K562 (cell line): ENCODE results near the gene ZNF124. TPM values are rescaled to one million over a fixed set of nuclear protein-coding genes. Genes with fewer than 3 reads are reported as not detected.

Experiments used
- CHD7 ChIP-seq: fragments of 200-600 bp; sonication (generic); IDR thresholded peaks from one replicate; pipeline ENCODE4 v1.6.1; 2012; ENCODE audit warnings: mild to moderate bottlenecking, low read depth, low read length, inconsistent platforms
- JUN ChIP-seq, 2 experiments: sonication (generic) in 1 of 2; formaldehyde crosslinking in 1 of 2; IDR thresholded peaks; 2 replicates each; pipeline versions ENCODE4 v1.6.1 to v1.8.0; 2012 to 2022; ENCODE audit warnings: borderline replicate concordance in 2 of 2, mild to moderate bottlenecking in 2 of 2, improper control_type of control experiment in 1 of 2, low read depth in 1 of 2, low read length in 1 of 2, missing genetic modification reagents in 1 of 2
- RERE ChIP-seq: sonication (generic); formaldehyde crosslinking; IDR thresholded peaks from 2 replicates; pipeline ENCODE4 v1.8.0; 2023; ENCODE audit warnings: missing genetic modification reagents, mild to moderate bottlenecking, borderline replicate concordance
- SMARCC2 ChIP-seq: fragments of 450-650 bp; IDR thresholded peaks from 2 replicates; pipeline ENCODE4 v1.6.1; 2017; ENCODE audit warnings: antibody characterized with exemption, moderate library complexity, mild to moderate bottlenecking, low read depth
- SP1 ChIP-seq: sonication (generic); formaldehyde crosslinking; IDR thresholded peaks from 2 replicates; pipeline ENCODE4 v1.8.1; 2022; ENCODE audit warnings: mild to moderate bottlenecking, missing genetic modification reagents
- SRSF9 ChIP-seq: fragments of 200-400 bp; formaldehyde crosslinking; IDR thresholded peaks from 2 replicates; pipeline ENCODE4 v1.6.1; 2017; ENCODE audit warnings: low read depth, low read length, borderline replicate concordance
- TCFL5 ChIP-seq: fragments of 250-450 bp; sonication (Bioruptor Pico); conservative IDR thresholded peaks from 2 replicates; pipeline ENCODE4 v1.6.1; 2021; ENCODE audit warnings: mild to moderate bottlenecking, moderate library complexity, matching md5 sums
- XRCC5 ChIP-seq: fragments of 200-400 bp; formaldehyde crosslinking; IDR thresholded peaks from 2 replicates; pipeline ENCODE4 v1.6.1; 2017; ENCODE audit warnings: low read depth, mild to moderate bottlenecking, low read length
- ZFP1 ChIP-seq: fragments of 450-650 bp; formaldehyde crosslinking; IDR thresholded peaks from 2 replicates; pipeline ENCODE4 v1.4.0; 2020; ENCODE audit warnings: mild to moderate bottlenecking, mixed read lengths
- polyA plus RNA-seq, 8 experiments: library from polyadenylated mRNA; depleted of rRNA in 4 of 8; stranded (reverse) in 5 of 8; unstranded in 3 of 8; fragments of >200 nt; fragmentation: Nextera tagmentation in 2 of 8; fragmentation: Illumina TruSeq in 1 of 8; extraction: Ambion mirVana in 2 of 8; extraction: Trizol in 1 of 8; gene quantifications; 2 replicates each; pipeline versions ENCODE4 v1.2.1 to v1.2.3, GENCODE V29; 2011 to 2014; ENCODE audit warnings: inconsistent platforms in 1 of 8, missing spikeins in 1 of 8
- total RNA-seq, 7 experiments: library from RNA; depleted of rRNA in 6 of 7; stranded (reverse); fragments of >200 nt in 6 of 7; fragmentation: Illumina TruSeq in 2 of 7; extraction: Trizol in 2 of 7; gene quantifications; 2 replicates each; pipeline versions ENCODE4 v1.2.1 to v1.2.3, GENCODE V29; 2011 to 2021; ENCODE audit warnings: low replicate concordance in 1 of 7

The ZNF124 gene
- total and polyA plus RNA-seq, 9 of the 15 experiments (the other 6 are each of a cell fraction or from before 2014, with no cell fraction given): 7.6 to 71.5 (median 20.2) TPM

- TF ChIP-seq JUN (IDR thresholded peaks at IDR 0.05; ENCODE audit: borderline replicate concordance, low read depth, low read length): no peak
- TF ChIP-seq JUN (CRISPR knock-in tag; IDR thresholded peaks at IDR 0.05; ENCODE audit: borderline replicate concordance): no peak
- TF ChIP-seq XRCC5: no peak
- TF ChIP-seq ZFP1 (CRISPR knock-in tag): no peak
- no peak for TF ChIP-seq CHD7
- 0 out of 2 replicates have a peak, but pooled peaks have one; percentile 75 for TF ChIP-seq RERE
- TF ChIP-seq TCFL5 (CRISPR knock-in tag): no peak
- TF ChIP-seq SMARCC2: no peak
- TF ChIP-seq SP1 (CRISPR knock-in tag): peak; percentile 73
- TF ChIP-seq SRSF9: no peak
Measured at GRCh38 chr1:247118946-247119446, 52.8 kb downstream of the ZNF124 start (continued).
